Sigmoid colon (tissue), 4 donors: ENCODE data around the gene MAP2.

Experiments used
- POLR2AphosphoS5 ChIP-seq, 4 donors: sonication (generic); formaldehyde crosslinking; IDR thresholded peaks; one replicate each; pipeline ENCODE4 v1.6.1; 2017; ENCODE audit warnings: antibody characterized with exemption in 4 of 4
- TF ChIP-seq, protein P1 (sequence below), 4 experiments: fragments of 450-650 bp in 3 of 4; fragments of 200-600 bp in 1 of 4; IDR thresholded peaks; one replicate each; pipeline ENCODE4 v1.5.1; 2016 to 2019; ENCODE audit warnings: antibody characterized with exemption in 4 of 4, mild to moderate bottlenecking in 3 of 4, moderate library complexity in 2 of 4

DNA sequence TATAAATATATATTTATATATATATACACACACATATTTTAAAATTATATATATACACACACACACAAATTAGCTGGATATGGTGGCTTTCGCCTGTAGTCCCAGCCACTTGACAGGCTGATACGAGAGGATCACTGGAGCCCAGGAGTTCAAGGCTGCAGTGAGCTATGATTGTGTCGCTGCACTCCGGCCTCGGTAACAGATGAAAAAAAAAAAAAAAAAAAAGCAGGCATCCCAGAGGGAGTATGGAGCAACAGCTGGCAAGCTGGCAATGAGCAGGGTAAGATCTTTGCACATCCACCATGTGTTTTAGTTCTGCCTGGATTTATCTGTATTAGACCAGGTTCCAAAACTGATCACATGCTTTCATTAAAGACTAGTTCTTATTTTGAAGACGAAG, 170.1 kb downstream of the MAP2 start:
- TF ChIP-seq POLR2AphosphoS5 (IDR thresholded peaks at IDR 0.05) = no peak
- TF ChIP-seq, protein P1, sequence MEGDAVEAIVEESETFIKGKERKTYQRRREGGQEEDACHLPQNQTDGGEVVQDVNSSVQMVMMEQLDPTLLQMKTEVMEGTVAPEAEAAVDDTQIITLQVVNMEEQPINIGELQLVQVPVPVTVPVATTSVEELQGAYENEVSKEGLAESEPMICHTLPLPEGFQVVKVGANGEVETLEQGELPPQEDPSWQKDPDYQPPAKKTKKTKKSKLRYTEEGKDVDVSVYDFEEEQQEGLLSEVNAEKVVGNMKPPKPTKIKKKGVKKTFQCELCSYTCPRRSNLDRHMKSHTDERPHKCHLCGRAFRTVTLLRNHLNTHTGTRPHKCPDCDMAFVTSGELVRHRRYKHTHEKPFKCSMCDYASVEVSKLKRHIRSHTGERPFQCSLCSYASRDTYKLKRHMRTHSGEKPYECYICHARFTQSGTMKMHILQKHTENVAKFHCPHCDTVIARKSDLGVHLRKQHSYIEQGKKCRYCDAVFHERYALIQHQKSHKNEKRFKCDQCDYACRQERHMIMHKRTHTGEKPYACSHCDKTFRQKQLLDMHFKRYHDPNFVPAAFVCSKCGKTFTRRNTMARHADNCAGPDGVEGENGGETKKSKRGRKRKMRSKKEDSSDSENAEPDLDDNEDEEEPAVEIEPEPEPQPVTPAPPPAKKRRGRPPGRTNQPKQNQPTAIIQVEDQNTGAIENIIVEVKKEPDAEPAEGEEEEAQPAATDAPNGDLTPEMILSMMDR (IDR thresholded peaks at IDR 0.05) = no peak
